Chondrocyte (in vitro differentiated cells): ENCODE data around the gene EFNA1. TPM values are rescaled to one million over a fixed set of nuclear protein-coding genes. Genes with fewer than 3 reads are reported as not detected.

Experiments used
- DNase-seq: peaks from one replicate; pipeline ENCODE4 v3.0.0; 2021; ENCODE audit warnings: mixed read lengths, low spot score
- H3K27ac Mint-ChIP-seq: one replicate; pipeline ENCODE4 v1.8.0; 2021; ENCODE audit warnings: mild to moderate bottlenecking, moderate library complexity, mixed read lengths; ENCODE audit not compliant: unreplicated experiment
- H3K27me3 Mint-ChIP-seq: 2 replicates; pipeline ENCODE4 v1.8.0; 2021; ENCODE audit warnings: low read depth, mixed read lengths
- H3K36me3 Mint-ChIP-seq: 2 replicates; pipeline ENCODE4 v1.8.0; 2021; ENCODE audit warnings: low read depth, mixed read lengths
- H3K4me1 Mint-ChIP-seq: 2 replicates; pipeline ENCODE4 v1.8.0; 2021; ENCODE audit warnings: low read depth, mild to moderate bottlenecking, mixed read lengths
- H3K4me3 Mint-ChIP-seq: one replicate; pipeline ENCODE4 v1.8.0; 2021; ENCODE audit warnings: mild to moderate bottlenecking, moderate library complexity, mixed read lengths; ENCODE audit not compliant: unreplicated experiment
- H3K9me3 Mint-ChIP-seq: 2 replicates; pipeline ENCODE4 v1.8.0; 2021; ENCODE audit warnings: low read depth, mixed read lengths
- CTCF ChIP-seq: fragments of 200-600 bp; sonication (generic); IDR thresholded peaks from 2 replicates; pipeline ENCODE4 v1.5.0; 2021; ENCODE audit warnings: antibody characterized with exemption, mild to moderate bottlenecking, moderate library complexity
- total RNA-seq: library from RNA; stranded (reverse); gene quantifications from 3 replicates; pipeline ENCODE4 v1.2.1, GENCODE V29; 2021

Gene EFNA1
- total RNA-seq, 1 donor from 2014 or later, result 12.6 TPM

- peaks cover 32% of the 10 kb centered on the region for H3K4me1 Mint-ChIP-seq
- H3K4me3 Mint-ChIP-seq, result no peak overlapping the region
- H3K36me3 Mint-ChIP-seq, result no peaks in the 10 kb centered on the region
- H3K27me3 Mint-ChIP-seq, result peaks cover 11% of the 10 kb centered on the region
- no peak for TF ChIP-seq CTCF
- no peak overlapping the region for H3K27ac Mint-ChIP-seq
- no peaks in the 10 kb centered on the region for H3K9me3 Mint-ChIP-seq
- no peak for DNase-seq
Observed at GRCh38 chr1:155086856-155087535, 40.7 kb upstream of the EFNA1 start.

- no peaks in the 10 kb centered on the region for H3K9me3 Mint-ChIP-seq
- peaks cover 36% of the 10 kb centered on the region for H3K4me1 Mint-ChIP-seq
- H3K36me3 Mint-ChIP-seq, result no peaks in the 10 kb centered on the region
- no peaks in the 10 kb centered on the region for H3K27me3 Mint-ChIP-seq
- peak; percentile 96 for TF ChIP-seq CTCF
- no peak overlapping the region for H3K4me3 Mint-ChIP-seq
- DNase-seq, result no peak
- no peak overlapping the region for H3K27ac Mint-ChIP-seq
Observed at GRCh38 chr1:155091071-155092051, 36.3 kb upstream of the EFNA1 start.

- Mint-ChIP-seq H3K4me1 (peaks cover 34% of the 10 kb centered on the region), H3K9me3 (no peaks in the 10 kb centered on the region), H3K27me3 (no peaks in the 10 kb centered on the region), H3K27ac (no peak overlapping the region), H3K36me3 (no peaks in the 10 kb centered on the region), H3K4me3 (no peak overlapping the region)
- no peak for TF ChIP-seq CTCF
- DNase-seq, result no peak
Observed at GRCh38 chr1:155092131-155092530, 35.5 kb upstream of the EFNA1 start.

- TF ChIP-seq CTCF, result no peak
- no peaks in the 10 kb centered on the region for H3K36me3 Mint-ChIP-seq
- no peak for DNase-seq
- H3K27me3 Mint-ChIP-seq, result no peaks in the 10 kb centered on the region
- no peak overlapping the region for H3K27ac Mint-ChIP-seq
- H3K4me1 Mint-ChIP-seq, result peaks cover 29% of the 10 kb centered on the region
- no peaks in the 10 kb centered on the region for H3K9me3 Mint-ChIP-seq
- H3K4me3 Mint-ChIP-seq, result no peak overlapping the region
Observed at GRCh38 chr1:155092641-155093040, 35.0 kb upstream of the EFNA1 start.

GRCh38 chr1:155093911-155094621 is 33.6 kb upstream of the EFNA1 start:
- Mint-ChIP-seq H3K27ac (peak overlapping the region; percentile 79), H3K27me3 (no peaks in the 10 kb centered on the region), H3K4me3 (no peak overlapping the region), H3K9me3 (no peaks in the 10 kb centered on the region), H3K36me3 (no peaks in the 10 kb centered on the region), H3K4me1 (peaks cover 29% of the 10 kb centered on the region)
- no peak for DNase-seq
- peak; percentile 81 for TF ChIP-seq CTCF
